CD14-positive monocyte (primary cell): ENCODE measurements around the gene UST. TPM values are rescaled to one million over a fixed set of nuclear protein-coding genes. Genes with fewer than 3 reads are reported as not detected.
A peak's percentile ranks its signal among the peaks of the same experiment; 100 is the strongest.

Experiments used
- DNase-seq, 3 donors: peaks; one replicate each; pipeline ENCODE4 v3.0.0-alpha.2; 2011 to 2022
- H2AFZ ChIP-seq: 2 replicates; pipeline ENCODE4 v1.6.0; 2012; ENCODE audit warnings: mild to moderate bottlenecking, low read depth, low read length, inconsistent platforms; ENCODE audit not compliant: insufficient read depth, poor library complexity, severe bottlenecking
- H3K27ac ChIP-seq, 2 donors: 1 replicate in 1 of 2; 2 replicates in 1 of 2; pipeline ENCODE4 v1.5.1; 2012 to 2013; ENCODE audit warnings: low read length in 2 of 2, control low read depth in 1 of 2, inconsistent platforms in 1 of 2, low read depth in 1 of 2, mild to moderate bottlenecking in 1 of 2
- H3K27me3 ChIP-seq, 2 donors: one replicate each; pipeline versions ENCODE4 v1.6.0 to v1.6.1; 2011 to 2013; ENCODE audit warnings: low read length in 2 of 2; ENCODE audit not compliant: control insufficient read depth in 2 of 2, insufficient read depth in 2 of 2
- H3K36me3 ChIP-seq, 2 donors: replicated peaks in 1 of 2; 1 replicate in 1 of 2; 2 replicates in 1 of 2; pipeline versions ENCODE4 v1.5.1 to v1.6.1; 2012 to 2013; ENCODE audit warnings: low read length in 2 of 2, control low read depth in 1 of 2, inconsistent platforms in 1 of 2, mild to moderate bottlenecking in 1 of 2; ENCODE audit not compliant: insufficient read depth in 2 of 2, control insufficient read depth in 1 of 2
- H3K4me1 ChIP-seq, 2 donors: 1 replicate in 1 of 2; 2 replicates in 1 of 2; pipeline versions ENCODE4 v1.5.1 to v1.6.1; 2012 to 2013; ENCODE audit warnings: low read length in 2 of 2, control low read depth in 1 of 2, inconsistent platforms in 1 of 2, mild to moderate bottlenecking in 1 of 2, moderate library complexity in 1 of 2; ENCODE audit not compliant: insufficient read depth in 2 of 2, control insufficient read depth in 1 of 2
- H3K4me2 ChIP-seq: replicated peaks from 2 replicates; pipeline ENCODE3; 2012; ENCODE audit warnings: low read length, moderate library complexity, mild to moderate bottlenecking; ENCODE audit not compliant: poor library complexity, severe bottlenecking; ENCODE audit errors: extremely low read depth
- H3K4me3 ChIP-seq, 3 experiments: fragments of 200-600 bp in 1 of 3; sonication (generic) in 1 of 3; replicated peaks in 1 of 3; 1 replicate in 2 of 3; 2 replicates in 1 of 3; pipeline ENCODE4 v1.5.1; 2011 to 2013; ENCODE audit warnings: low read length in 3 of 3, mild to moderate bottlenecking in 3 of 3, control low read depth in 2 of 3, low read depth in 2 of 3, inconsistent platforms in 1 of 3, moderate library complexity in 1 of 3
- H3K79me2 ChIP-seq: 2 replicates; pipeline ENCODE4 v1.6.0; 2012; ENCODE audit warnings: mild to moderate bottlenecking, control low read depth, inconsistent platforms, low read length, moderate library complexity; ENCODE audit not compliant: insufficient read depth
- H3K9ac ChIP-seq: 2 replicates; pipeline ENCODE4 v1.6.0; 2017; ENCODE audit warnings: low read length, mild to moderate bottlenecking; ENCODE audit not compliant: insufficient read depth, poor library complexity, severe bottlenecking
- H3K9me3 ChIP-seq, 2 donors: replicated peaks in 1 of 2; 1 replicate in 1 of 2; 2 replicates in 1 of 2; pipeline versions ENCODE4 v1.5.1 to v1.6.1; 2012 to 2013; ENCODE audit warnings: low read length in 2 of 2, control low read depth in 1 of 2; ENCODE audit not compliant: control insufficient read depth in 1 of 2, insufficient read depth in 1 of 2
- H4K20me1 ChIP-seq: 2 replicates; pipeline ENCODE4 v1.6.0; 2012; ENCODE audit warnings: mild to moderate bottlenecking, low read length, control low read depth, moderate library complexity; ENCODE audit not compliant: insufficient read depth
- H3K27ac Mint-ChIP-seq, 7 donors: one replicate each; pipeline ENCODE4 v1.8.0; 2020; ENCODE audit warnings: mild to moderate bottlenecking in 7 of 7, mixed read lengths in 7 of 7, moderate library complexity in 6 of 7, inconsistent platforms in 2 of 7
- H3K27me3 Mint-ChIP-seq, 3 donors: one replicate each; pipeline ENCODE4 v1.8.0; 2021 to 2022; ENCODE audit warnings: low read depth in 3 of 3, mild to moderate bottlenecking in 3 of 3, mixed read lengths in 3 of 3, moderate library complexity in 3 of 3, inconsistent platforms in 1 of 3
- H3K36me3 Mint-ChIP-seq, 2 donors: one replicate each; pipeline ENCODE4 v1.8.0; 2020; ENCODE audit warnings: mixed read lengths in 2 of 2, inconsistent platforms in 1 of 2, mild to moderate bottlenecking in 1 of 2
- H3K4me1 Mint-ChIP-seq: one replicate; pipeline ENCODE4 v1.8.0; 2020; ENCODE audit warnings: mild to moderate bottlenecking, mixed read lengths
- H3K4me3 Mint-ChIP-seq, 2 donors: one replicate each; pipeline ENCODE4 v1.8.0; 2020; ENCODE audit warnings: mild to moderate bottlenecking in 2 of 2, mixed read lengths in 2 of 2, moderate library complexity in 1 of 2
- H3K9me3 Mint-ChIP-seq, 7 donors: one replicate each; pipeline ENCODE4 v1.8.0; 2020 to 2022; ENCODE audit warnings: mixed read lengths in 7 of 7, mild to moderate bottlenecking in 6 of 7, moderate library complexity in 6 of 7, inconsistent platforms in 2 of 7
- WGBS: methylation state at CpG from one replicate; pipeline ENCODE4 v1.1.5; 2013; ENCODE audit warnings: missing lambda C conversion rate; ENCODE audit not compliant: insufficient coverage; 5-methylcytosine and 5-hydroxymethylcytosine counted together
- intact Hi-C, 2 donors: fragments of 100-400 bp; cut with micrococcal nuclease; formaldehyde crosslinking; loops; one replicate each; pipeline versions ENCODE4 v1.15.0 to v1.15.1; 2023
- polyA plus RNA-seq, 3 donors: library from polyadenylated mRNA; depleted of rRNA in 1 of 3; unstranded in 2 of 3; stranded (reverse) in 1 of 3; fragments of 300-500 nt in 2 of 3; fragments of >200 nt in 1 of 3; fragmentation: Illumina TruSeq in 2 of 3; gene quantifications; 1 replicate in 2 of 3; 2 replicates in 1 of 3; pipeline ENCODE4 v1.2.3, GENCODE V29; 2012 to 2021
- TF ChIP-seq, protein P1 (sequence below): fragments of 200-600 bp; IDR thresholded peaks from one replicate; pipeline ENCODE4 v1.8.0; 2022; ENCODE audit warnings: antibody characterized with exemption, mild to moderate bottlenecking

The UST gene
- polyA plus RNA-seq, 3 donors, result 0.33 to 0.53 (median 0.48) TPM

DNA sequence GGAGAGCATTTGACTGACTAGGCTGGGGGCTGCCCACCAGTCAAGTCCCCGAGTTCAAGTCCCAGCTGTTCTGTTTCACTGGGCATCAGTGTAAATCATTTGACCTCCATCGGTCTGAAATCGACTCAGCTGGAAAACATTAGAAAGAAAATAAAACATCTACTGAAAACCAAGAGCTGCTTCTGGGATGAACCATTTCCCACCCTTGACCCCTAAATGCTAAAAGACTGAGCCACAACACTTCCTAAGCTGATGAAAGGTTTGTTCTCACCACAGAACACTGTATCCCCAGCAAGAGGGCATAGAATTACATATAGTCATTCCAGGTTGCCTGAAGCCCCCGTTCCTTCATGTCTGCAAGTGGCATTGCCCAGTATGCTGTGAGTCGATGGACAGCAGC, 333.7 kb downstream of the UST start:
- Histone ChIP-seq H3K27ac (no peak overlapping the region), H3K36me3 (no peaks in the 10 kb centered on the region), H4K20me1 (no peaks in the 10 kb centered on the region), H3K4me2 (no peak overlapping the region), H3K4me3 (no peak overlapping the region), H3K79me2 (no peaks in the 10 kb centered on the region), H3K9ac (no peak overlapping the region), H3K9me3 (no peaks in the 10 kb centered on the region), H2AFZ (no peak overlapping the region), H3K4me1 (peaks cover 12 to 20% of the 10 kb centered on the region in 2 donors), H3K27me3 (no peaks in the 10 kb centered on the region)
- no peaks in the 10 kb centered on the region for H3K9me3 Mint-ChIP-seq
- H3K4me1 Mint-ChIP-seq, result peaks cover 24% of the 10 kb centered on the region
- H3K36me3 Mint-ChIP-seq, result no peaks in the 10 kb centered on the region
- TF ChIP-seq, protein P1, sequence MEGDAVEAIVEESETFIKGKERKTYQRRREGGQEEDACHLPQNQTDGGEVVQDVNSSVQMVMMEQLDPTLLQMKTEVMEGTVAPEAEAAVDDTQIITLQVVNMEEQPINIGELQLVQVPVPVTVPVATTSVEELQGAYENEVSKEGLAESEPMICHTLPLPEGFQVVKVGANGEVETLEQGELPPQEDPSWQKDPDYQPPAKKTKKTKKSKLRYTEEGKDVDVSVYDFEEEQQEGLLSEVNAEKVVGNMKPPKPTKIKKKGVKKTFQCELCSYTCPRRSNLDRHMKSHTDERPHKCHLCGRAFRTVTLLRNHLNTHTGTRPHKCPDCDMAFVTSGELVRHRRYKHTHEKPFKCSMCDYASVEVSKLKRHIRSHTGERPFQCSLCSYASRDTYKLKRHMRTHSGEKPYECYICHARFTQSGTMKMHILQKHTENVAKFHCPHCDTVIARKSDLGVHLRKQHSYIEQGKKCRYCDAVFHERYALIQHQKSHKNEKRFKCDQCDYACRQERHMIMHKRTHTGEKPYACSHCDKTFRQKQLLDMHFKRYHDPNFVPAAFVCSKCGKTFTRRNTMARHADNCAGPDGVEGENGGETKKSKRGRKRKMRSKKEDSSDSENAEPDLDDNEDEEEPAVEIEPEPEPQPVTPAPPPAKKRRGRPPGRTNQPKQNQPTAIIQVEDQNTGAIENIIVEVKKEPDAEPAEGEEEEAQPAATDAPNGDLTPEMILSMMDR, result no peak
- WGBS, result 100% methylated on average over 5 of the region's 5 CpGs
- no peak overlapping the region for H3K4me3 Mint-ChIP-seq
- H3K27me3 Mint-ChIP-seq, result no peaks in the 10 kb centered on the region
- no peak for DNase-seq
- intact Hi-C loops, result loop anchor here (5.0 to 10.0 kb wide), 2 partner anchors 94 to 352 kb away; no protein-coding TSS in a partner anchor
- peak overlapping the region in 2 of 7 donors; percentile 48 to 50 for H3K27ac Mint-ChIP-seq

DNA sequence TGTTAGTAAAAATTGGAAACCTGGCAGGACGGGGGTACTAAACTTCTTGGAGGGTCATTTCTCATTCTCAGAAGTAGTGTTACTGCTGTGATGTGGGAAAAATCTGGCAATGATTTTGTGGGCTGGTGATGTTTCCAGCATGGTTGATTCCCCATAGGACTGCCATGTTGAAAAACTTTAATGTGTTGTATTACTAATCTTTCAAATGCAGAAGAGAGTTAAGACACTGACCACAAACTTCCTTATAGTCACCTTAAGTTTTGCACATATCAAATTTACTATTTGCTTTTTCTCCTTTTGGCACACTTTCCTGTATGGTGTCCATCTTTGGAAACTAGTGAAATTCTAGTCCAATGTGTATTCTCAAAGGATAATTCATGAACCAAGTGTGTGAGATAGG, 334.5 kb downstream of the UST start:
- Histone ChIP-seq H3K4me1 (peaks cover 12 to 20% of the 10 kb centered on the region in 2 donors), H3K27ac (no peak overlapping the region), H3K79me2 (no peaks in the 10 kb centered on the region), H3K9ac (no peak overlapping the region), H3K4me3 (no peak overlapping the region), H3K27me3 (no peaks in the 10 kb centered on the region), H3K4me2 (no peak overlapping the region), H2AFZ (no peak overlapping the region), H4K20me1 (no peaks in the 10 kb centered on the region), H3K9me3 (no peaks in the 10 kb centered on the region), H3K36me3 (no peaks in the 10 kb centered on the region)
- H3K4me3 Mint-ChIP-seq, result no peak overlapping the region
- no peaks in the 10 kb centered on the region for H3K9me3 Mint-ChIP-seq
- TF ChIP-seq, protein P1, result no peak
- peaks cover 0 to 1% (median 0%) of the 10 kb centered on the region in 3 donors for H3K27me3 Mint-ChIP-seq
- H3K27ac Mint-ChIP-seq, result peak overlapping the region in 1 of 7 donors; percentile 59
- intact Hi-C loops, result loop anchor here (5.0 to 10.0 kb wide), 2 partner anchors 94 to 351 kb away; no protein-coding TSS in a partner anchor
- H3K4me1 Mint-ChIP-seq, result peaks cover 24% of the 10 kb centered on the region
- no peaks in the 10 kb centered on the region for H3K36me3 Mint-ChIP-seq
- peak in 2 of 3 donors; percentile 14 to 37 for DNase-seq
- 100% methylated on average over 1 of the region's 1 CpG for WGBS
